ENCODE data around the gene CHPF.

DNA sequence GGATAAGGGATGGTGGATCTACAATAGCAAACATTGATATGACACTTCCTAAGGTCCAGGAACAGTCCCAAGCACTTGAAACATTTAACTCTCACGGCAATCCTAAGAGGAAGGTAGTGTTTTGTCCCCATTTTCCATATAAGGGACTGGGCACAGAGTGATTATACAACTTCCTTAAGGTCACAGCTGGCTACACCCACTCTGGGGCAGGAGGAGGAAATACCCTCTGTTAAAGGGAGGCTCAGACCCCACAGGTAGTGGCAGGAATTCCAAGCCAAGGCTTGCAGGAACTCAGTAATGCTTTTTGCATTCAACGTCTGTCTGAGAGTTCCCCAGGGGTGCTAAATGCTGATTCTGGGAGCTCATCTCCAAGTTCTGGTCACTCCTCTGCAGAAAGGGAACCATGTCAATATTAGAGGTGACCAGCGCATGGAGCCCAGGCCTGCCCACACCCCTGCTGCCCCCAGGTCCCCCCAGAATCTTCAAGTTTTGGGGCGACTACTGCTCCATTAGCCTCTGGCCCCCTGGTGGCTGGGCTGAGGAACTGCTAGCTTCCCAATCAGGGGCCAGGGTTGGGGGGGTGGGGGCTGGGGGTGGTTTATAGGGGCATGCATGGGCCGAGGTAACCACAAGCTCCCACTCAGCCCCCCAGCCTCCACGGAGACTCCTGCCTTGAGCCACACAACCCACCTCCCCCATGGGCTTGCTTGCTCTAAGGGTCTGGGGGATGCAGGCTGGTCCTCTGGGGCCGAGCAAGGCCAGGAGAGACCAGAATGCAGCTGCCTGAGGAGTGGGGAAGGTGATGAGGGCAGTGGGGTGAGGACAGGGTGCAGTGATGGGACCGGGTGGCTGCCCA lies 16.7 kb upstream of the CHPF start:
- TF ChIP-seq, protein P1, sequence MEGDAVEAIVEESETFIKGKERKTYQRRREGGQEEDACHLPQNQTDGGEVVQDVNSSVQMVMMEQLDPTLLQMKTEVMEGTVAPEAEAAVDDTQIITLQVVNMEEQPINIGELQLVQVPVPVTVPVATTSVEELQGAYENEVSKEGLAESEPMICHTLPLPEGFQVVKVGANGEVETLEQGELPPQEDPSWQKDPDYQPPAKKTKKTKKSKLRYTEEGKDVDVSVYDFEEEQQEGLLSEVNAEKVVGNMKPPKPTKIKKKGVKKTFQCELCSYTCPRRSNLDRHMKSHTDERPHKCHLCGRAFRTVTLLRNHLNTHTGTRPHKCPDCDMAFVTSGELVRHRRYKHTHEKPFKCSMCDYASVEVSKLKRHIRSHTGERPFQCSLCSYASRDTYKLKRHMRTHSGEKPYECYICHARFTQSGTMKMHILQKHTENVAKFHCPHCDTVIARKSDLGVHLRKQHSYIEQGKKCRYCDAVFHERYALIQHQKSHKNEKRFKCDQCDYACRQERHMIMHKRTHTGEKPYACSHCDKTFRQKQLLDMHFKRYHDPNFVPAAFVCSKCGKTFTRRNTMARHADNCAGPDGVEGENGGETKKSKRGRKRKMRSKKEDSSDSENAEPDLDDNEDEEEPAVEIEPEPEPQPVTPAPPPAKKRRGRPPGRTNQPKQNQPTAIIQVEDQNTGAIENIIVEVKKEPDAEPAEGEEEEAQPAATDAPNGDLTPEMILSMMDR (IDR thresholded peaks at IDR 0.05 in 4 of 5, conservative IDR thresholded peaks at IDR 0.05 in 1 of 5), result peak in 4 of 5 experiments; percentile 24 to 76 (median 54)
- no peak for TF ChIP-seq POLR2A (IDR thresholded peaks at IDR 0.05)

All from gastrocnemius medialis (tissue), 4 donors.